Medulla oblongata (tissue), 1 donor: ENCODE results near the gene ACVR2A.

Experiments used
- DNase-seq: peaks from one replicate; pipeline ENCODE4 v3.0.0-alpha.2; 2015; ENCODE audit errors: extremely low spot score

The ACVR2A gene

GRCh38 chr2:147844697-147845410 is at the start of gene ACVR2A:
Gene ACVR2A (plus strand): TSS chr2:147845029. CDS start chr2:147845153, 124 bp downstream.
- DNase-seq: peak; percentile 41

GRCh38 chr2:147800316-147800715 is 44.5 kb upstream of the ACVR2A start:
- DNase-seq: no peak

DNA sequence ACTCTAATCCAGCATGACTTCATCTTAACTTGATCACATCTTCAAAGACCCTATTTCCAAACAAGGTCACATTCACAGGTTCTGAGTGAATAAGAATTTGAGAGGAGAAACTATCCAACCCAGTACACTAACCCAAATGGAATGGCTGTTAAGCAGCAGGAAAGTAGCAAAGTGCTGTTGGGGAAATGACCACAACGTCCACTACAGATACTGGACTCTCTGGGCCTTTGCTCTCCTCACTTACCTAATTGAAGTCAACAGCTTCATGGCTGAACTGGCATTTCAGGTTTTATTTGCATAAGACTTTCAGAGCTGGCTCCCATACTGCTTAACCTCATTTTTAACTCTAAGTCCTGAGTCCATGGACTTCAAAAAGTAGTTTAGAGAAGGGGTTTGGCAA is 38.0 kb upstream of the ACVR2A start:
- no peak for DNase-seq

GRCh38 chr2:147808520-147808919 is 36.3 kb upstream of the ACVR2A start:
- no peak for DNase-seq

- no peak for DNase-seq
Measured at GRCh38 chr2:147810883-147811765, 33.7 kb upstream of the ACVR2A start.

DNA sequence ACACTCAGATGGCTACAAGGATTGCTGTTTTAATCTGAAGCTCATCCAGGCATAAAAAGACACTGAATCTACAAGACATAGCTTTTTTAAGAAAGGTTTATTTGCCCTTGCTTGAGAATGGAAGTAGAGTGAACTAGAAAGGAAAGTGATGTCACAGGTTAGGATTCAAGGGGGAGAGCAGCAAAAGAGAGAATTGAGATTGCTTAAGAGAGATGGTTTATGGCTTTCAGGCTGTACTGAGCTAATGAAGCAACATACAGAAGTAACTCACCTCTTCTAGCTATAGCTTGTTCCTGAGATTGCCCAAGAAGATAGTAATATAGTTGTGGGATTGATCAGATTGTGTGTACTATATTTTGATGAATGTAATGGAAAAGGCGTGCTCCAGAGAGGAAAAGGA is 26.1 kb upstream of the ACVR2A start:
- no peak for DNase-seq

DNA sequence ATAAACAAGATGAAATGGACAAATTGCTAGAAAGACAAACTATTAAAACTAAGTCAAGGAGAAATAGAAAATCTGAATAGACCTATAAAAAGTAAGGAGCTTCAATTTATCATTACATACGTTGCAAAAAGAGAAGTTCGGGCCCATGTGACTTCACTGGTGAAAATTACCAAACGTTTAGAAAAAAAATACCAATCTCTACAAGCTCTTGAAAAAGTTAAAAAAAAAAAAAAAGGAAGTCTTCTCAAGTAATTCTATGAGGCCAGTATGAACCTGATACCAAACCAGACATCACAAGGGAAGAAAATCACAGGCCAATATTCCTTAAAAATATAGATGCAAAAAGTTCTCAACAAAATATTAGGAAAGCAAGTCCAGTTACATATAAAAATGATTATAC is 20.2 kb upstream of the ACVR2A start:
- DNase-seq: no peak

- DNase-seq: no peak
Measured at GRCh38 chr2:147826278-147827087, 18.3 kb upstream of the ACVR2A start.

DNA sequence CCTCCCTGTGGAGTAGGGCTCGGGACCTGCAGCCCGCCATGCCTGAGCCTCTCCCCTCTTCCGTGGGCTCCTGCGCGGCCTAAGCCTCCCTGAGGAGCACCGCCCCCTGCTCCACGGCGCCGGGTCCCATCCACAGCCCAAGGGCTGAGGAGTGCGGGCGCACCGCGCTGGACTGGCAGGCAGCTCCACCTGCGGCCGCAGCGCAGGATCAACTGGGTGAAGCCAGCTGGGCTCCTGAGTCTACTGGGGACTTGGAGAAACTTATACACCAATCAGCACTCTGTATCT is 17.8 kb upstream of the ACVR2A start:
- no peak for DNase-seq

GRCh38 chr2:147829106-147829505 is 15.7 kb upstream of the ACVR2A start:
- DNase-seq: no peak

- no peak for DNase-seq
Measured at GRCh38 chr2:147836099-147836498, 8.7 kb upstream of the ACVR2A start.

- no peak for DNase-seq
Measured at GRCh38 chr2:147843391-147843863, 1.4 kb upstream of the ACVR2A start.

GRCh38 chr2:147843864-147844696 is 749 bp upstream of the ACVR2A start:
- peak; percentile 90 for DNase-seq

DNA sequence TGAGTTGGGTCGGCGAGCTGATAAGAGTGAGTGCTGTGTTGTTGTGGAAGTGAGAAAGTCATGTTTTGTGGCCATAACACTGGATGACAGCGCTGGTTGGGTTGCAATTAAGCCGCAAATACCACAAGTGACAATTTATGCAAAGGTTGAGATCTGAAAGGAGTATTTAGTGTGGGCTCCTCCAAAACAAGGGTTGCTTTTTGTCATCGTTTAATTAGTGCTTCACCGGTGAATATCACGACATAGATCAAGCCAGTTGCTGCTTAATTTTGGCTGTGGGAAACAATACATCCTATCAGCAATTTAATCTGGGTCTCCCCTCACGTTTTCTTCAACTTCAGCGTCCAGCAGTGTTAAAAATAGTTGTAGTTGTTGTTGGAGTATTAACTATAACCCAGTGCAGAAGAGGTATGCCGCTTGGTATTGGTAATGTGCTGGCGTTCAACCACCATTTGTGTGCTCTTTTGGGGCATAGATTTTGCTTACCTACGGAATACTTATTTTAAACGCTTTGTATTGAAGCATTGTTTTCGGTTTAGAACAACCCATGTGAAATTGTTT is 662 bp downstream of the ACVR2A start:
- peak; percentile 42 for DNase-seq

GRCh38 chr2:147846412-147847081 is 1.7 kb downstream of the ACVR2A start:
- DNase-seq: peak; percentile 63

GRCh38 chr2:147847746-147848391 is 3.0 kb downstream of the ACVR2A start:
- DNase-seq: no peak

GRCh38 chr2:147850838-147851237 is 6.0 kb downstream of the ACVR2A start:
- no peak for DNase-seq

DNA sequence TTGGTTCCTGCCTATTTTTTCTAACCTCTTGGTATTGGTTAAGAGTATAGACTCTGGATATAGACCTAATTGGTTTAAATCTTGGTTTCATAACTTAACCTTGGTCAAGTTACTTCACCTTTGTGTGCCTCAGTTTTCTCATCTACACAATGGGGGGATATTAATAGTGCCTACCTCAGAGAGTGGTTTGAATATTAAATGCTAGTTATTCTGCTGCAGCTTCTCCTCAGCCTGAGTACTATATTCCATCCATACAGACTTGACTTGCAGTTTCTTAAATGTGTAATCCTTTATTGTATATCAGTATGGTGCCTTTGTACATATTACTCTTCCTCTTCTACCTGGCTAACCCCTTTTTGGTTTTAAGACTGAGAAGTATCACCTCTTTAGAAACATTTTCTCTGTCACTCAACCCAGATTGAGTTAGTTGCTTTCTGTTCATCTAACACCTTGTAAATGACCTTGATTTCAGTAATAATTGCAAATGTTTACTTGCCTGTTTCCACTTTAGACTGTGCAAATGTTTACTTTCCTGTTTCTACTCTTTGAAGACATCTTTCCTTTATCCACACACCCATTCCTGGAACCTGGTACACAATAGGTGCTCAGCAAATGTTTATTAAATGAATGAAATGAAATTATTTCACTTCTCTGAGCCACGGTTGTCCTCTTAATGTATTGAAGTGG is 6.6 kb downstream of the ACVR2A start:
- DNase-seq: no peak

DNA sequence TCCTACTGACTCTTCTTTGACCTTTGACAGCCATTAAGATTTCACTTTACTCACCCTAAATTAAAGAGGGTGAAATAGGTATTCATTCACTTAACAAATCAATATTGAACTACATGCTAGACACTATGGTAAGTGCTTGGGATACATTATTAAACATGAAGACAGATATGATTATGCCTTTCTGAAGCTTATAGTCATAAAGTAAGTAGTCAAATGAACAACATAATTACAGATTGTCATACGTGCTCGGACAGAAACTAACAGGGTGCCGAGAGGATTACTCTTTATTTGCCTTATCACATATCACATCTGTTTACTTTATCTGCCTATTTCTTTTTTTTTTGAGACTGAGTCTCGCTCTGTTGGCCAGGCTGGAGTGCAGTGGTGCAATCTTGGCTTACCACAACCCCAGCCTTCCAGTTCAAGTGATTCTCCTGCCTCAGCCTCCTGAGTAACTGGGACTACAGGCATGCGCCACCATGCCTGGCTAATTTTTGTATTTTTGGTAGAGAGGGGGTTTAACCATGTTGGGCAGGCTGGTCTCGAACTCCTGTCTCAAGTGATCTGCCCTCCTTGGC is 9.8 kb downstream of the ACVR2A start:
- no peak for DNase-seq
